RWPE1 (cell line): ENCODE measurements around the gene PCDHGA1.

Experiments used
- CTCF ChIA-PET: fragments of 350-600 bp; sonication (Branson Sonifier 250); formaldehyde crosslinking; extraction: SDS; loops from one replicate; lab custom pipeline; 2021; lab: Yijun Ruan, JAX
- POLR2A ChIA-PET: fragments of 400-600 bp; formaldehyde crosslinking; extraction: SDS; loops from one replicate; lab custom pipeline; 2020; ENCODE audit warnings: antibody characterized with exemption; ENCODE audit not compliant: low non-redundant PET; lab: Yijun Ruan, JAX
- DNase-seq: peaks from one replicate; pipeline ENCODE4 v3.0.0; 2012; ENCODE audit warnings: low spot score
- H3K27ac ChIP-seq: fragments of 450-650 bp; 2 replicates; pipeline ENCODE4 v1.5.1; 2017
- TF ChIP-seq, protein P1 (sequence below): fragments of 450-650 bp; conservative IDR thresholded peaks from 2 replicates; pipeline ENCODE4 v1.5.1; 2017; ENCODE audit warnings: low read depth, mild to moderate bottlenecking

PCDHGA1 gene

DNA sequence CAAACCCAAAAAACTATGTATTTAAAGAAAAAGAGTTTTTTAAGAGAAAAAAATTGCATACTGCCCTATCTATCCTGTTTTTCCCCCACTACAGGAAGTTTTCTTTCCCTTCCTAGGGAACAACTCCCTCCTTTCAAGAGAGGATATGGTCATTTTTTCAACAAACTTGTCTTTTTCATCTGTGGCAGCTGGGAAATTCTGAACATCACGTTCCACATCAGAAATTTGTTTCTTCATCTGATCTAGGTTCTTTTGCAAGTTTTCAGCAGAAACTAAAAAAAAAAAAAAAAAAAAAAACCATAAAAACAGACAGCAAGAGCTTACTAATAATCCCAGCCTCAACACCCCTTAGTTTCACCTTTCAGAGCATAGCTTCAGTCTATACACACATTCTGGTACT lies 197.1 kb downstream of the PCDHGA1 start:
- CTCF ChIA-PET, result interaction anchor here (0.5 to 1.7 kb wide), 4 partner anchors 15 to 97 kb away, joined by 3 to 6 read pairs (median 5); partner anchors contain the start of gene PCDHGA12
- DNase-seq, result no peak
- POLR2A ChIA-PET, result interaction anchor here (0.6 kb wide), 1 partner anchor 73 kb away, joined by 3 read pairs; no protein-coding TSS in a partner anchor
- TF ChIP-seq, protein P1, sequence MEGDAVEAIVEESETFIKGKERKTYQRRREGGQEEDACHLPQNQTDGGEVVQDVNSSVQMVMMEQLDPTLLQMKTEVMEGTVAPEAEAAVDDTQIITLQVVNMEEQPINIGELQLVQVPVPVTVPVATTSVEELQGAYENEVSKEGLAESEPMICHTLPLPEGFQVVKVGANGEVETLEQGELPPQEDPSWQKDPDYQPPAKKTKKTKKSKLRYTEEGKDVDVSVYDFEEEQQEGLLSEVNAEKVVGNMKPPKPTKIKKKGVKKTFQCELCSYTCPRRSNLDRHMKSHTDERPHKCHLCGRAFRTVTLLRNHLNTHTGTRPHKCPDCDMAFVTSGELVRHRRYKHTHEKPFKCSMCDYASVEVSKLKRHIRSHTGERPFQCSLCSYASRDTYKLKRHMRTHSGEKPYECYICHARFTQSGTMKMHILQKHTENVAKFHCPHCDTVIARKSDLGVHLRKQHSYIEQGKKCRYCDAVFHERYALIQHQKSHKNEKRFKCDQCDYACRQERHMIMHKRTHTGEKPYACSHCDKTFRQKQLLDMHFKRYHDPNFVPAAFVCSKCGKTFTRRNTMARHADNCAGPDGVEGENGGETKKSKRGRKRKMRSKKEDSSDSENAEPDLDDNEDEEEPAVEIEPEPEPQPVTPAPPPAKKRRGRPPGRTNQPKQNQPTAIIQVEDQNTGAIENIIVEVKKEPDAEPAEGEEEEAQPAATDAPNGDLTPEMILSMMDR, result no peak
- peak overlapping the region; percentile 28; the same call in 1 of the 2 replicates for H3K27ac ChIP-seq

DNA sequence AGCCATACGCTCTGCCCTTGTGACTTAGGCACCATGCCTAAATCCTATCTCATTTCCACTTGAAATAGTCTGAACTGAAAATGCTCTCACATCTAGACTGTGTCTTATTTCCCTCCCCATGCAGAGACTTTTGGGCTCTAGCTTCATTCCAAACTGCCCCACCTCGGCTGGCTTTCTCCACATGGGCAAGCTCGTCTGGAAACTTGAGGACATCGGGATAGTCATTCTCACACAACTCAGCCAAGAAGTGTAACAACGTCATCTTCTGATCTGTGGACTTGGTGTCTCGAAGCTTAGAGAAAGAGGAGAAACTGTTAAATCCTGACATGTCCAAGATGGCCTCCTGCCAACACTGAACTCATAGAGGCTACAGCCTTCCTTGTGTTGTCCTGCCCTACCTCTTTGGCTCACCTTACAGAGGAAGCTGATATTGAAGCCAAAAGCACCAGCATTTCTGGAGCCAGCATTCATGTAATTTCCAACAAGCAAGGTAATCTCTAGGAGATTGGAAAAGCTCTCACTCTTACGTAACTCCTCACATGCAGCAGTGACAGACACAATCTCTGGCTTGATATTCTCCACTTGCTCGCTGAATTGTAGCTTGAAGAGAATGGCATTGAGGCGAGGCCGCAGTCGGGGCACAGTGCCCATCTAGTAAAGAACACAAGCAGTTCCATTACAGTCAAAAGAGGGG lies 198.1 kb downstream of the PCDHGA1 start:
- POLR2A ChIA-PET, result interaction anchor here (0.6 kb wide), 1 partner anchor 74 kb away, joined by 3 read pairs; no protein-coding TSS in a partner anchor
- CTCF ChIA-PET, result interaction anchor here (0.5 to 1.7 kb wide), 4 partner anchors 16 to 256 kb away, joined by 3 to 6 read pairs (median 4); partner anchors contain the start of gene PCDHGA12
- TF ChIP-seq, protein P1, result no peak
- no peak for DNase-seq
- H3K27ac ChIP-seq, result peak overlapping the region; percentile 71

DNA sequence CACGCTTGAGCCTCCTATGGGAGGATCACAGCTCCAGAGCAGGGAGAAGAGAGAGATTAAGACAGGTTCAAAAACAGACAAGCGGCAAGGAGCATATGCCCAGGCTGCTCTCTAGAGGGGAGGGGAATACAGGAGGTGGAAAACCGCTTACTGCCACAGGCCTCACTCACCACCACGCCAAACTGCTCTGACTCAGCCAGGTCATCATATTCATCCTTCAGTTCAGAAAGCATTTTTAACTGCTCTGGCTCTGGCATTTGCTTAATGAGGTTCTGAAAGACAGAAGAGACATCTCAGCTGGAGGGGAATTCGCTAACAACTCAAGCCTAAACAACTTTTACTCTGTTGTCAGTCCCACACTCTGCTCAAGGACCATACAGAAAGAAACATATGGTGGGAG lies 198.7 kb downstream of the PCDHGA1 start:
- no peak for DNase-seq
- ChIA-PET CTCF (interaction anchor here (0.6 to 0.8 kb wide), 2 partner anchors 38 to 99 kb away, joined by 3 to 4 read pairs; partner anchors contain the start of gene PCDHGA12), POLR2A (no interaction called here)
- peak overlapping the region; percentile 71 for H3K27ac ChIP-seq
- TF ChIP-seq, protein P1, result no peak

DNA sequence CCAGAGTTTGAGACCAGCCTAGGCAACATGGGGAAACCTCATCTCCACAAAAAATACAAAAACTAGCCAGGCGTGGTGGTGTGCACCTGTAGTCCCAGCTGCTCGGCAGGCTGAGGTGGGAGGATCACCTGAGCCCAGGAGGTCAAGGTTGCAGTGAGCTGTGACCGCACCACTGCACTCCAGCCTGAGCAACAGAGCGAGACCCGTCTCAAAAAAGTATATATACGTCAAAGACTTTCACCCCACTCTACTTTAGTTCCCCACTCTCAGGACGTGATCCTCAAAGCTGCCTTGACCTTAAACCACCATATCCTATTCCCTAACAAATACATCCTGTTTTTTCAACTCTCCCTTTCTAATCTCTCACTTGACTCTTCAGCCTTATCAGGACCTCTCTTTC lies 199.6 kb downstream of the PCDHGA1 start:
- POLR2A ChIA-PET, result no interaction called here
- no peak for DNase-seq
- CTCF ChIA-PET, result interaction anchor here (0.6 to 0.9 kb wide), 2 partner anchors 9 to 37 kb away, joined by 3 to 4 read pairs; no protein-coding TSS in a partner anchor
- peak overlapping the region; percentile 71 for H3K27ac ChIP-seq
- TF ChIP-seq, protein P1, result no peak

DNA sequence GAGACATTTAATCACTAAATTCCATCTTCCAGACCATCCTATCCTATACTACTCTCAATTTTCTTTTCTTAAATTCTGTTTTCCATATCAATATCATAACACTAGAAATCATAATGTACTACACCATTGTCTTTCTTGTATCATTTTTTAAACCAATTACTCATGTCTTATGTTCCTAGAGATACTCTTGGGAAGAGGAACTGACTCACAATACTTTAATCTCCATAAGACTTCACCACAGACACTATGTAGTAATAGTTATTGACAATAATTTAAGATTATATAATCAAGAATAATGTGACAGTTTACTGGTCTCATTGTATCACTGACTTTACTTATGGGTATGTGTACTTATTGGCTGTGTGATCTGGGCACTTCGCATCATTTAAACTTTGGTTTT lies 202.4 kb downstream of the PCDHGA1 start:
- POLR2A ChIA-PET, result no interaction called here
- CTCF ChIA-PET, result interaction anchor here (0.8 to 0.9 kb wide), 2 partner anchors 115 to 178 kb away, joined by 3 read pairs; partner anchors contain the start of genes PCDHGA4 and PCDHGB7
- no peak for DNase-seq

DNA sequence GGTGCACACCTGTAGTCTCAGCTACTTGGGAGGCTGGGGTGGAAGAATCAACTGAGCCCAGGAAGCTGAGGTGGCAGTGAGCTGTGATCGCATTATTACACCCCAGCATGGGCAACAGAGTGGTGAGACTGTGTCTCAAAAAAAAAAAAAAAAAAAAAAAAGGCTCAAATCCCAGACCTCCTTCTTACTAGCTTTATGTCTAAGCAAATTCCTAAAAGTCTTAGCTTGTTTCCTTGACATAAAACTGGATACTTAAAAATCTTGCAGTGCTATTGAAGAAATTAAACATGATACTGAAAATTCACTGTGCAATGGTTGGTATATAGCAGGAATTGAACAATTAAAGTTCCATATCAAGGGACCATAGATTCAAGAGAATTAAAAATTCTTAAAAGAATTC lies 203.6 kb downstream of the PCDHGA1 start:
- no peak for DNase-seq
- CTCF ChIA-PET, result interaction anchor here (0.7 to 1.2 kb wide), 4 partner anchors 9 to 116 kb away, joined by 3 to 6 read pairs (median 4); partner anchors contain the start of gene PCDHGB7
- no peak overlapping the region for H3K27ac ChIP-seq
- TF ChIP-seq, protein P1, result no peak
- POLR2A ChIA-PET, result no interaction called here

More for the DNA sequence above, 202.4 kb downstream of the PCDHGA1 start:
- no peak overlapping the region for H3K27ac ChIP-seq
- TF ChIP-seq, protein P1, result no peak
